HepG2 (cell line): ENCODE results near the gene DNAJB2. TPM values are rescaled to one million over a fixed set of nuclear protein-coding genes. Genes with fewer than 3 reads are reported as not detected.

Experiments
- ATAC-seq: fragments of 200-7000 bp; cut with Tn5 transposase; 3 replicates; pipeline ENCODE4 v1.9.1; 2020; ENCODE audit warnings: mild to moderate bottlenecking, moderate library complexity
- BruUV-seq: library from RNA; stranded (reverse); fragments of 400-500 nt; replicated peaks from 2 replicates; lab custom pipeline; 2021; lab: Mats Ljungman, UMichigan
- CTCF ChIA-PET: fragments of 300-600 bp; formaldehyde crosslinking; extraction: SDS; loops from one replicate; lab custom pipeline; 2021; ENCODE audit warnings: low total read pairs, inconsistent platforms, low intra/inter-chr PET ratio; lab: Yijun Ruan, JAX
- POLR2A ChIA-PET: fragments of 350-600 bp; sonication (Branson Sonifier 250); formaldehyde crosslinking; loops from one replicate; lab custom pipeline; 2020; ENCODE audit warnings: antibody characterized with exemption, inconsistent platforms; lab: Yijun Ruan, JAX
- DNase-seq: peaks from one replicate; pipeline ENCODE4 v3.0.0-alpha.2; 2015; ENCODE audit warnings: low spot score
- FAIRE-seq: peaks from 3 replicates; lab custom pipeline; 2011; peaks lifted over from hg19 to GRCh38; lab: Jason Lieb, UNC
- H2AFZ ChIP-seq: one replicate; pipeline ENCODE4 v1.6.1; 2011; ENCODE audit warnings: low read length, inconsistent platforms
- H3K27ac ChIP-seq: fragments of 300-600 bp; 3 replicates; pipeline ENCODE4 v1.8.0; 2011; ENCODE audit warnings: mixed run types, mild to moderate bottlenecking, mixed read lengths, low read length, inconsistent platforms; ENCODE audit not compliant: insufficient read depth; ENCODE audit errors: extremely low read length
- H3K27me3 ChIP-seq, 2 experiments: fragments of 200-600 bp in 1 of 2; 2 replicates in 1 of 2; 3 replicates in 1 of 2; pipeline versions ENCODE4 v1.6.0 to v1.8.0; 2011; ENCODE audit warnings: low read length in 2 of 2, mild to moderate bottlenecking in 2 of 2, moderate library complexity in 2 of 2, inconsistent platforms in 1 of 2; ENCODE audit not compliant: insufficient read depth in 2 of 2, control insufficient read depth in 1 of 2
- H3K36me3 ChIP-seq, 2 experiments: fragments of 200-600 bp in 1 of 2; replicated peaks in 1 of 2; 2 replicates in 1 of 2; 3 replicates in 1 of 2; pipeline versions ENCODE4 v1.5.1 to v1.8.0; 2011; ENCODE audit warnings: low read length in 2 of 2, inconsistent platforms in 1 of 2; ENCODE audit not compliant: insufficient read depth in 2 of 2, control insufficient read depth in 1 of 2
- H3K4me1 ChIP-seq: 2 replicates; pipeline ENCODE4 v1.5.1; 2012; ENCODE audit warnings: low read length, inconsistent platforms; ENCODE audit not compliant: insufficient read depth
- H3K4me2 ChIP-seq: 2 replicates; pipeline ENCODE4 v1.6.0; 2011; ENCODE audit warnings: low read depth, low read length, inconsistent platforms
- H3K4me3 ChIP-seq, 3 experiments: fragments of 200-600 bp in 1 of 3; sonication (generic), shearing (Covaris generic) in 1 of 3; replicated peaks in 1 of 3; 2 replicates each; pipeline ENCODE4 v1.5.1; 2011 to 2016; ENCODE audit warnings: low read length in 3 of 3, inconsistent platforms in 2 of 3, low read depth in 2 of 3, mild to moderate bottlenecking in 2 of 3, control low read depth in 1 of 3, mixed read lengths in 1 of 3; ENCODE audit not compliant: insufficient read depth in 1 of 3
- H3K79me2 ChIP-seq: one replicate; pipeline ENCODE4 v1.6.1; 2011; ENCODE audit warnings: low read length, inconsistent platforms; ENCODE audit not compliant: insufficient read depth
- H3K9ac ChIP-seq: 2 replicates; pipeline ENCODE4 v1.6.0; 2011; ENCODE audit warnings: mild to moderate bottlenecking, low read depth, low read length, inconsistent platforms; ENCODE audit not compliant: insufficient read depth
- H3K9me3 ChIP-seq: 2 replicates; pipeline ENCODE4 v1.5.1; 2012; ENCODE audit warnings: mild to moderate bottlenecking, low read length
- H4K20me1 ChIP-seq: 2 replicates; pipeline ENCODE4 v1.6.0; 2011; ENCODE audit warnings: inconsistent platforms, mild to moderate bottlenecking, low read length, moderate library complexity; ENCODE audit not compliant: insufficient read depth
- BORCS8-MEF2B ChIP-seq: sonication (generic); formaldehyde crosslinking; IDR thresholded peaks from 2 replicates; pipeline ENCODE4 v1.8.0; 2022; ENCODE audit warnings: mild to moderate bottlenecking, missing genetic modification reagents
- FOXM1 ChIP-seq: sonication (generic); formaldehyde crosslinking; IDR thresholded peaks from 2 replicates; pipeline ENCODE4 v1.5.0; 2020; ENCODE audit warnings: missing genetic modification reagents
- IRF1 ChIP-seq: sonication (generic); formaldehyde crosslinking; IDR thresholded peaks from 2 replicates; pipeline ENCODE4 v1.4.0; 2020; ENCODE audit warnings: low read depth, mild to moderate bottlenecking, missing genetic modification reagents
- MED13 ChIP-seq: sonication (generic); formaldehyde crosslinking; IDR thresholded peaks from 2 replicates; pipeline ENCODE4 v1.5.0; 2020; ENCODE audit warnings: missing genetic modification reagents
- MYC ChIP-seq: sonication (generic); formaldehyde crosslinking; IDR thresholded peaks from 2 replicates; pipeline ENCODE4 v1.9.0; 2021; ENCODE audit warnings: missing genetic modification reagents, borderline replicate concordance
- PATZ1 ChIP-seq: sonication (generic); formaldehyde crosslinking; IDR thresholded peaks from 2 replicates; pipeline ENCODE4 v1.4.0; 2020; ENCODE audit warnings: missing genetic modification reagents
- SAP130 ChIP-seq: IDR thresholded peaks from 2 replicates; pipeline ENCODE4 v1.6.1; 2016; ENCODE audit warnings: low read depth
- SIN3B ChIP-seq: fragments of 150-350 bp; IDR thresholded peaks from 2 replicates; pipeline ENCODE4 v1.6.1; 2014; ENCODE audit warnings: low read length
- SP1 ChIP-seq, 2 experiments: fragments of 450-650 bp in 1 of 2; sonication (generic) in 1 of 2; formaldehyde crosslinking in 1 of 2; IDR thresholded peaks; 2 replicates each; pipeline versions ENCODE4 v1.4.0 to v1.6.1; 2016 to 2020; ENCODE audit warnings: missing genetic modification reagents in 1 of 2
- SUZ12 ChIP-seq: fragments of 150-350 bp; IDR thresholded peaks from 2 replicates; pipeline ENCODE4 v1.6.1; 2014; ENCODE audit warnings: low read depth, low read length
- TCF7 ChIP-seq: sonication (generic); IDR thresholded peaks from 2 replicates; pipeline ENCODE4 v1.6.1; 2016; ENCODE audit warnings: antibody characterized with exemption, low read depth
- ZNF225 ChIP-seq: sonication (generic); formaldehyde crosslinking; IDR thresholded peaks from 2 replicates; pipeline ENCODE4 v1.4.0; 2020; ENCODE audit warnings: mild to moderate bottlenecking, missing genetic modification reagents
- ZNF263 ChIP-seq: sonication (generic); formaldehyde crosslinking; IDR thresholded peaks from 2 replicates; pipeline ENCODE4 v1.4.0; 2020; ENCODE audit warnings: missing genetic modification reagents
- ZNF335 ChIP-seq: sonication (generic); formaldehyde crosslinking; IDR thresholded peaks from 2 replicates; pipeline ENCODE4 v1.4.0; 2020; ENCODE audit warnings: missing genetic modification reagents
- ZNF337 ChIP-seq: sonication (generic); formaldehyde crosslinking; IDR thresholded peaks from 2 replicates; pipeline ENCODE4 v1.5.1; 2020; ENCODE audit warnings: missing genetic modification reagents, low read depth, mild to moderate bottlenecking, borderline replicate concordance
- ZNF431 ChIP-seq: sonication (generic); formaldehyde crosslinking; IDR thresholded peaks from 2 replicates; pipeline ENCODE4 v1.9.0; 2022; ENCODE audit warnings: missing genetic modification reagents, low read depth, mild to moderate bottlenecking, borderline replicate concordance
- ZNF451 ChIP-seq: sonication (generic); formaldehyde crosslinking; IDR thresholded peaks from 2 replicates; pipeline ENCODE4 v1.5.0; 2020; ENCODE audit warnings: mild to moderate bottlenecking, missing genetic modification reagents
- ZNF83 ChIP-seq: sonication (generic); formaldehyde crosslinking; IDR thresholded peaks from 2 replicates; pipeline ENCODE4 v1.4.0; 2020; ENCODE audit warnings: missing genetic modification reagents, mild to moderate bottlenecking, borderline replicate concordance
- ZSCAN22 ChIP-seq: sonication (generic); formaldehyde crosslinking; IDR thresholded peaks from 2 replicates; pipeline ENCODE4 v1.4.0; 2020; ENCODE audit warnings: mild to moderate bottlenecking, missing genetic modification reagents
- WGBS: methylation state at CpG from one replicate; pipeline ENCODE4 v1.1.6; 2017; ENCODE audit warnings: low lambda C conversion rate; 5-methylcytosine and 5-hydroxymethylcytosine counted together
- in situ Hi-C: cut with HindIII; loops from 2 replicates; pipeline ENCODE4 v1.10.0; 2017; ENCODE audit warnings: low pct_unique_long_range_greater_than_20kb; ENCODE audit not compliant: extremely low pct_ligation_motif_present
- intact Hi-C: fragments of 100-400 bp; cut with micrococcal nuclease; formaldehyde crosslinking; loops from one replicate; pipeline ENCODE4 v1.10.0; 2022; ENCODE audit not compliant: unreplicated experiment
- polyA plus RNA-seq, 8 experiments: library from polyadenylated mRNA; depleted of rRNA in 3 of 8; stranded (reverse) in 7 of 8; unstranded in 1 of 8; fragments of >200 nt; fragmentation: Illumina TruSeq in 4 of 8; extraction: Trizol in 4 of 8; gene quantifications; 2 replicates each; pipeline versions ENCODE4 v1.2.1 to v1.2.3, GENCODE V29; 2011 to 2016; ENCODE audit warnings: low read depth in 4 of 8, missing spikeins in 1 of 8, mixed read lengths in 1 of 8; ENCODE audit not compliant: insufficient read depth in 1 of 8
- total RNA-seq, 5 experiments: library from RNA; depleted of rRNA; stranded (reverse); fragments of >200 nt; fragmentation: Illumina TruSeq; extraction: Trizol; gene quantifications; 2 replicates each; pipeline ENCODE4 v1.2.3, GENCODE V29; 2016; ENCODE audit warnings: low read depth in 1 of 5
- TF ChIP-seq, protein P1 (sequence below): IDR thresholded peaks from 2 replicates; pipeline ENCODE4 v1.6.1; 2012; ENCODE audit warnings: low read depth, low read length, improper control_type of control experiment

Gene DNAJB2
- total and polyA plus RNA-seq, 2 of the 13 experiments (the other 11 are each of a cell fraction or from before 2014, with no cell fraction given), result 21.3 to 31.1 TPM

GRCh38 chr2:219273937-219274336 is 5.2 kb upstream of the DNAJB2 start (continued):
- no peak for TF ChIP-seq ZNF431 (CRISPR knock-in tag)
- no peak for TF ChIP-seq MED13
- TF ChIP-seq ZNF451 (CRISPR knock-in tag), result no peak
- no peak for TF ChIP-seq IRF1 (CRISPR knock-in tag)
- no peak for TF ChIP-seq ZSCAN22 (CRISPR knock-in tag)
- TF ChIP-seq SIN3B, result no peak

DNA sequence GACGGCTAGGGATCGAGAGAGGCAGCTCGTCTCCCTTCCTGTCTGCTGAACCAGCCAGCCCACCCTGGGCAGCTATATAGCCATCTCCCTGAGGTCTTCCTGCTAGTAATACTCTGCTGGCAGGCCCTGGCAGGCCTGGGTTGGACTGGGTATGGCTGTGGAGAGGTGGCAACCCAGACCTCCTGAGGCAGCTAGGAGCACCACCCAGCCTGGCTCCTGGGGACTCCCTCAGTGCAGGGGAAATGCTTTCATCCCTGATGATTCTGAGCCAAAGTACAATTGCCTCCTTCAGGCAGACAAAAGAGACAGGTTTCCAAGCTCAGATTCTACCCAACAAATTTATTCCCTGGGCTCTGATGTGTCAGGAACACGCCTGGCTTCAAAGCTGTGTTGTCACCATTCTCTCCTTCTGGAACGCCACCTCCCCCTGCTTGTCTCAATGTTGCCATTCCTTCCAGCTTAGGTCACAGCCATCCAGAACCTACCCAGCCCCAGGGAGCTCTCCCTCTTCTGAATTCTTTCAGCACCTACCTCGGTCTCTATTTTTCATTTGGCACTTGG is 4.7 kb upstream of the DNAJB2 start:
- in situ Hi-C loops, result no loop called here
- Histone ChIP-seq H3K4me3 (peak overlapping the region in 1 of 3 experiments; percentile 18; a peak in 1 of 6 replicates), H3K27ac (no peak overlapping the region), H3K27me3 (peaks cover 0 to 9% of the 10 kb centered on the region in 2 experiments; a peak in 1 of 5 replicates), H3K79me2 (no peaks in the 10 kb centered on the region), H3K4me1 (peaks cover 51% of the 10 kb centered on the region), H2AFZ (no peak overlapping the region), H3K4me2 (peak overlapping the region; percentile 40), H3K9me3 (no peaks in the 10 kb centered on the region), H3K9ac (peak overlapping the region; percentile 16; the same call in 1 of the 2 replicates), H3K36me3 (no peaks in the 10 kb centered on the region), H4K20me1 (no peaks in the 10 kb centered on the region)
- intact Hi-C loops, result loop anchor here (1.0 kb wide), 1 partner anchor 45 kb away; the partner anchor contains the start of genes ANKZF1 and ATG9A
- ATAC-seq, result no peak
- ChIA-PET POLR2A (interaction anchor here (0.6 to 1.8 kb wide), 12 partner anchors 12 to 273 kb away, joined by 3 to 16 read pairs (median 4); partner anchors contain the start of genes CNPPD1, GLB1L, STK16 and TUBA4A), CTCF (interaction anchor here (5.4 kb wide), 1 partner anchor 20 kb away, joined by 88 read pairs; no protein-coding TSS in a partner anchor)
- FAIRE-seq, result peak; percentile 32
- BruUV-seq, result no TSS peak
- 0% methylated on average over 3 of the region's 6 CpGs for WGBS
- DNase-seq, result peak; percentile 74
- TF ChIP-seq TCF7, result 0 out of 2 replicates have a peak, but pooled peaks have one; percentile 23
- TF ChIP-seq SP1 (IDR thresholded peaks at IDR 0.05), result no peak
- TF ChIP-seq SP1 (CRISPR knock-in tag; IDR thresholded peaks at IDR 0.05), result no peak
- TF ChIP-seq ZNF225 (CRISPR knock-in tag), result no peak
- TF ChIP-seq ZNF337 (CRISPR knock-in tag), result no peak
- TF ChIP-seq SAP130 (CRISPR knock-in tag), result 0 out of 2 replicates have a peak, but pooled peaks have one; percentile 39
- TF ChIP-seq PATZ1, result 0 out of 2 replicates have a peak, but pooled peaks have one; percentile 8
- peak; percentile 65; the same call in 1 of the 2 replicates for TF ChIP-seq ZNF263
- TF ChIP-seq ZNF335, result 0 out of 2 replicates have a peak, but pooled peaks have one; percentile 39
- TF ChIP-seq BORCS8-MEF2B, result no peak
- TF ChIP-seq, protein P1, sequence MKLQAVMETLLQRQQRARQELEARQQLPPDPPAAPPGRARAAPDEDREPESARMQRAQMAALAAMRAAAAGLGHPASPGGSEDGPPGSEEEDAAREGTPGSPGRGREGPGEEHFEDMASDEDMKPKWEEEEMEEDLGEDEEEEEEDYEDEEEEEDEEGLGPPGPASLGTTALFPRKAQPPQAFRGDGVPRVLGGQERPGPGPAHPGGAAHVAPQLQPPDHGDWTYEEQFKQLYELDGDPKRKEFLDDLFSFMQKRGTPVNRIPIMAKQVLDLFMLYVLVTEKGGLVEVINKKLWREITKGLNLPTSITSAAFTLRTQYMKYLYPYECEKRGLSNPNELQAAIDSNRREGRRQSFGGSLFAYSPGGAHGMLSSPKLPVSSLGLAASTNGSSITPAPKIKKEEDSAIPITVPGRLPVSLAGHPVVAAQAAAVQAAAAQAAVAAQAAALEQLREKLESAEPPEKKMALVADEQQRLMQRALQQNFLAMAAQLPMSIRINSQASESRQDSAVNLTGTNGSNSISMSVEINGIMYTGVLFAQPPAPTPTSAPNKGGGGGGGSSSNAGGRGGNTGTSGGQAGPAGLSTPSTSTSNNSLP, result 0 out of 2 replicates have a peak, but pooled peaks have one; percentile 16
- TF ChIP-seq ZNF83 (CRISPR knock-in tag), result no peak
- TF ChIP-seq MYC (CRISPR knock-in tag), result 0 out of 2 replicates have a peak, but pooled peaks have one; percentile 34
- TF ChIP-seq FOXM1, result no peak
- no peak for TF ChIP-seq SUZ12
